Tongue (tissue), 2 donors: ENCODE results near the gene TMEFF1. TPM values are rescaled to one million over a fixed set of nuclear protein-coding genes. Genes with fewer than 3 reads are reported as not detected.
"Not testable (repeated sequence)": the region's sequence is repeated elsewhere in the genome, so short reads cannot be mapped to it uniquely, and the experiment has no call there.

Experiments used
- DNase-seq: peaks from one replicate; pipeline ENCODE4 v3.0.0-alpha.2; 2015
- total RNA-seq: library from RNA; depleted of rRNA; stranded (reverse); fragments of >200 nt; gene quantifications from one replicate; pipeline ENCODE4 v1.2.3, GENCODE V29; 2014

The TMEFF1 gene
- total RNA-seq, 1 donor from 2014 or later: 3.0 TPM

- no peak for DNase-seq
Observed at GRCh38 chr9:100498592-100498991, 25.6 kb downstream of the TMEFF1 start.

- DNase-seq: no peak
Observed at GRCh38 chr9:100499460-100499859, 26.5 kb downstream of the TMEFF1 start.

- DNase-seq: no peak
Observed at GRCh38 chr9:100499866-100500265, 26.9 kb downstream of the TMEFF1 start.

DNA sequence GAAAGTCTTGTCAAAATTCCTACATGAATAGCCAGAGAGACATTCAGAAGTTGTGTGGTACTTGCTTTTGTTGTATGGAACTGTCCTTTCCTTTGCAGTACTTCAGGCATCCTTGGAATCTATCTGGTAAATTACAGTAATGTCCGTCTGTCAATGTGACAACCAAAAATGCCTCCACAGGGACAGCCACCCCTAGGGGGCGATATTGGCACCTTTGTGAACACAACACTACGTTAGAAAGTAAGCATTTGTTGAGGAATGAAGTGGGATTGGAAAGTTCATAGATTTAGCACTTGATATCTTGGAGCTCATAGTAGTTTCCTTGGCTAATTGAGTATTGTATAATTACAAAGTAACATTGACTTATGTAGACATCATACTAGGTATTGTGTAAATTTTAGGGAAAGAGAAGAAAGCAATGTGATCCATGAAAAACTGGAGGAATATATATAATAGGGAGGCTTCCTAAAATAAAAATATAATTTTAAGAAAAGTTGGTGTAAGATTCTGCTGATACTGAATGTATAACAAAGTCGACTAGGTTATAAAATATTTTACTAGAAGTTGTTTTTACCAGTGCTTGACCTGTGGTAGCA lies 32.7 kb downstream of the TMEFF1 start:
- peak; percentile 60 for DNase-seq

GRCh38 chr9:100507350-100507749 lies 34.4 kb downstream of the TMEFF1 start:
- not testable (repeated sequence) for DNase-seq

GRCh38 chr9:100511205-100511604 lies 38.3 kb downstream of the TMEFF1 start:
- DNase-seq: no peak

DNA sequence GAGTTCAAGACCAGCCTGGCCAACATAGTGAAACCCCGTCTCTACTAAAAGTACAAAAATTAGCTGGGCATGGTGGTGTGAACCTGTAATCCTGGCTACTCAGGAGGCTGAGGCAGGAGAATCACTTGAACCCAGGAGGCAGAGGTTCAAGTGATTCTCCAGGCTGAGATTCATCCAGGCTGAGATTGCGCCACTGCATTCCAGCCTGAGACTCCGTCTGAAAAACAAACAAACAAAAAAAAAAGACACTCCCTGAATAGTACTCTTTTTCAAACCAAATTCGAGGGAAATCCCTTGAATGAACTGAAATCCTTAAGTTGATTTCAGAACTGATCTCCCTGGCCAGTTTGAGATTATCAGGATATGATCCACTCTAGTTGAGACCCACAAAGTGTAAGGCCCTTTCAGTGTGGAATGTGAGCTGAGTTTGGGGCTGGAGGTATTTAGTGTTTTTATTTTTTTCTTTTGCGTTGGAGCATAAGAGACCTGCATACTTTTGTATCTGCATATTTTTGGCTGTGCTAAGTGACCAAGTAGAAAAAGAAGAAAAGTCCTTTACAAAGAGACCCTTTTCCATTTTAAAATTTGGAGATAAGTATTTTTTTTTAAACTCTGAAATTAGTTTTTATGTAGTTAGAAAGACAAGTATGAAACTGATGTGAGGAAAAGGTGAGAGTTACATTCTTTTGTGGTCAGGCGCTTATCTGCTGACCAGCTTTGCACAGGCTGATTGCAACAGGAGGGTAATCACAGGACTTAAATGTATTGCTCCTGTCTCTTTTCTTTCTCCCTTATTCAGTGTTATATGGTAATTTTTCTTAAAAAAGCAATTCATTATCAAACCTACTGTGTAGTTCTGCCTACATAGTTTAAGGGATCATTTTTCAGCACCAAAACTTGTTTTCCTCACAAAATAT lies 42.9 kb downstream of the TMEFF1 start:
- DNase-seq: no peak

GRCh38 chr9:100521282-100521681 lies 48.3 kb downstream of the TMEFF1 start:
- no peak for DNase-seq

DNA sequence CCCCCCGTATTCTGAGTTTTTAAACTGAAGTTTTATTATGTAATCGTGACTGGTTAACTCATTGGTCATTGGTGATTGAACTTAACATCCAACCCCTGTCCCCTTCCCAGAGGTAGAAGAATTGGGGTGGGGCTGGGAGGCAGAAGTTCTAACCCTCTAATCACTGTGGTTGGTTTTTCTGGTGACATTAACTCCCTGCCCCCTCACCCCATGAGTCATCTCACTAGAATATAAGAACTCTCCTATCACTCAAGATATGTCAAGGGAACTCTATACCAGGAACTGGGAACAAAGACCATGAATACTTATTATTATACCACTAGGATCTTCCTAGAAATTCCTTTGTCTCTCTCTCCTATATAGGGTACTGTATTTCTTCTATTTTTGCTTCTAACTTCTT lies 52.6 kb downstream of the TMEFF1 start:
- DNase-seq: no peak

DNA sequence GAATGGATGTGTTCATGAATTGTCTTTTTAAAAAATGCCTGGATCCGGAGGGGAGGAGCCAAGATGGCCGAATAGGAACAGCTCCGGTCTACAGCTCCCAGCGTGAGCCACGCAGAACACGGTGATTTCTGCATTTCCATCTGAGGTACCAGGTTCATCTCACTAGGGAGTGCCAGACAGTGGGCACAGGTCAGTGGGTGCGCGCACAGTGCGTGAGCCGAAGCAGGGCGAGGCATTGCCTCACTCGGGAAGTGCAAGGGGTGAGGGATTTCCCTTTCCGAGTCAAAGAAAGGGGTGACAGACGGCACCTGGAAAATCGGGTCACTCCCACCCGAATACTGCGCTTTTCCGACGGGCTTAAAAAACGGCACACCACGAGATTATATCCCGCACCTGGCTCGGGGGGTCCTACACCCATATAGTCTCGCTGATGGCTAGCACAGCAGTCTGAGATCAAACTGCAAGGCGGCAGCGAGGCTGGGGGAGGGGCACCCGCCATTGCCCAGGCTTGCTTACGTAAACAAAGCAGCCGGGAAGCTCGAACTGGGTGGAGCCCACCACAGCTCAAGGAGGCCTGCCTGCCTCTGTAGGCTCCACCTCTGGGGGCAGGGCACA lies 54.3 kb downstream of the TMEFF1 start:
- DNase-seq: not testable (repeated sequence)

GRCh38 chr9:100534401-100534800 lies 61.5 kb downstream of the TMEFF1 start:
- peak; percentile 54 for DNase-seq

GRCh38 chr9:100540327-100540726 lies 67.4 kb downstream of the TMEFF1 start:
- no peak for DNase-seq

- DNase-seq: no peak
Observed at GRCh38 chr9:100549048-100549447, 76.1 kb downstream of the TMEFF1 start.

DNA sequence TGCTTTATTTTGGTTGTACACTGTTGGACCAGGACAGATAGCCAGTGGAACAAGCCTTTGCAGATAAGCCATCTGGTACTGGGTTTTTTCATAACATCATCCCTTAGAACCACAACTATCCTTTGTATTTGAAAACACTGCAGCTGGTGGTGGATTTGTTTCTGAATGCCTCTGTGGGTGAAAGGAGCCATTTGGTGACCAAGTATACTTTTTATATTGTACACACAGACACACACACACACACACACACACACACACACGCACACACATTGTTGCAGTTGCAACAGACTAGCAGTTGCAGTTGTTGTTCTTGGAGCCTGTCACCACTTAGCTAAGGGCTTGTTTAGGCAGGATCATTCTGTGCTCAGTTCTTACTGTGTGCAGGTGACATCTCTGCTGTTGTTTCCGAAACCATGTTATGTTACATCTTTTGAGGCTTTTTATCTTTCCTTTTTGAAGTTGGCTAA lies 82.0 kb downstream of the TMEFF1 start:
- no peak for DNase-seq

DNA sequence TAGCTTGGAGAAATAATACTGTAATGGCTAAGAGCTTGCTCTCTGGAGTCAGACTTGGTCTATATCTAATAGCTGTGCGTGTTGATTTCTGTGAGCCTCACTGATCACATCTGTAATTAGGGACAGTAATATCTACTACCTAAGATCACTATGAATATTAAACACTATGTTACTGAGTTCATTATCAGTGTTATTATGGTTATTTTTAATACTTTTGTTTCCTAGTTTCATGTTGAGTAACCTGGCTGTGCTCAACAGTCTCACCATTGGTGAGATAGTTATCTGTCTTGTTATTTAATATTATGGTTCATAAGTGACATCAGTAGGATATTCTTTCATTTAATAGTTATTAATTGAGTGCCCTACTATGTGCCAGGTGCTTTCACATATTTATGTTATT lies 82.5 kb downstream of the TMEFF1 start:
- DNase-seq: no peak

- no peak for DNase-seq
Observed at GRCh38 chr9:100557053-100557452, 84.1 kb downstream of the TMEFF1 start.

DNA sequence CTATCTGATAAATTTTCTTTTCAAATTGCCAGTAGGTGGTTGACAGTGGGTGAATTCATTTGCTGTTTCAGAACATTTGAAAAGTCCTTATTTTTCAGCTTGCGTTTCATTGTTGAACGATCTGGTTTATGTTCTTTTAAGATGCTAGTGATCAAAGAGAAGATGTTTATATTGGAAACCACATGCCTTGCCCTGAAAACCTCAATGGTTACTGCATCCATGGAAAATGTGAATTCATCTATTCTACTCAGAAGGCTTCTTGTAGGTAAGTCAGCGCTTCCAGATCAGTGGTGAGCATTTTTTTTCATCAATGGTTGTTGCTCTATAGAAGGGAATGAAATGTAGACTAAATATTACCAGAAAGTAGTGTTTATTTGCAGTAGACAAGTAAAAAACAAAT lies 88.3 kb downstream of the TMEFF1 start:
- no peak for DNase-seq

GRCh38 chr9:100567856-100568255 lies 94.9 kb downstream of the TMEFF1 start:
- DNase-seq: no peak

- no peak for DNase-seq
Observed at GRCh38 chr9:100573655-100574260, 100.8 kb downstream of the TMEFF1 start.

GRCh38 chr9:100575006-100575405 lies 102.1 kb downstream of the TMEFF1 start:
- no peak for DNase-seq

DNA sequence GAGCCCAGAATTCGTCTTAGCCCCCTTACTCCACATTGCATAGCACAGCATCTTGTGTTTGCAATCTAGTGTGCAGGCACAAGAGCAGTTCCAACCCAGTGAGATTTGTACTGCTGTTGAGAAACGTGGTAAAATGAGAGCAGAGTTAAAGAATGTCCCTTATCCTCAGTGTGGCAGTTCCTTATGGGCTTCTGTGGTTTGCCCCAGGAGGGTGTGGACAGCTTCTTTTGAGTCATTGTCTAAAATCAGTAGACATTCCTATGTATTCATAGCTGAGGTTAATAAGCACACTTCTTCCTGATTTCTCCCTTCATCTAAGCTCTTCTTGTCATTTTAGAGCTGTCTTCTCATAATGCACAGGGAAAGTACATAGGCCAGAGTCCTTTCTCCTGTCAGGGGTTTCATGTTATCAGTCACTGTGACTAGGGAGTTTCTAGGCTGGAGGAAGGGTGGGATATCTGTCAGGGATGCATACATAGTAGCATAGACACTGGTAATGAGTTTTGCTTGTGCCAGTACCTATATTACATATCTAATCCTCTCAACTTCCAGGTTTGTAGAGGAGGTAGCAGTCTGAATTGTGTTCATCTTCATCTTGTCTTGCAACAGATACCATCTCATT lies 102.9 kb downstream of the TMEFF1 start:
- no peak for DNase-seq

GRCh38 chr9:100577776-100578448 lies 105.0 kb downstream of the TMEFF1 start, which contains the start of gene CAVIN4:
TSS of gene CAVIN4 (plus strand) at chr9:100578079. CDS start at chr9:100578144, 65 bp downstream.
- DNase-seq: peak; percentile 81
